ENCODE results near the gene SETBP1. TPM values are rescaled to one million over a fixed set of nuclear protein-coding genes. Genes with fewer than 3 reads are reported as not detected.
A peak's percentile ranks its signal among the peaks of the same experiment; 100 is the strongest.

The SETBP1 gene
- total and polyA plus RNA-seq, 9 of the 15 experiments (the other 6 are each of a cell fraction or from before 2014, with no cell fraction given), result under 0.01 to 0.13 (median 0.04) TPM

DNA sequence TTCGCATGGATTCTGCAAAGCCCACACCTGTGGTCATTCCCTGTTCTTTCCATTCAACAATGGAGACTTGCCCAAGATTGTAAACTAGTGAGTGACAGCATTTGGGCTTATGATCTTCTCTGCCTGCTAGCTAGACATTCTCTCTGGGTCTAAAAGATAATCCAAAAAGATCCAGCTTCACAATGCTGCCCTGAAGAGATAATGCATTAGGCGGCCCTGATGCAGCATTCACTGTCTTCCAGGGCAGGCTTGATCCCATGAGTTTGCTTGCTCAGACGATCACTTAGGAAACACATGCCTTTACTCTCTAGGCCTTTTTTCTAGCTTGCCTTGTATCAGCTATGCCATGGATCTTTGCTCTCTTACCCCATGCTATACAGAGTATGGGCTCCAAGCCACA, 196.1 kb downstream of the SETBP1 start (continued):
- TF ChIP-seq SAP30 (IDR thresholded peaks at IDR 0.05; ENCODE audit: borderline replicate concordance, insufficient read depth, low read depth, low read length, poor library complexity, severe bottlenecking) (no peak), SMAD2 (IDR thresholded peaks at IDR 0.05; ENCODE audit: low read depth, low read length) (no peak), ERF (CRISPR knock-in tag; IDR thresholded peaks at IDR 0.05) (no peak), NCOR1 (IDR thresholded peaks at IDR 0.05) (0 out of 2 replicates have a peak, but pooled peaks have one; percentile 29), NR1H2 (CRISPR knock-in tag; IDR thresholded peaks at IDR 0.05) (no peak), TRIM28 (IDR thresholded peaks at IDR 0.05) (no peak), MTA2 (IDR thresholded peaks at IDR 0.05; ENCODE audit: low read depth) (0 out of 2 replicates have a peak, but pooled peaks have one; percentile 27), CBFA2T2 (conservative IDR thresholded peaks at IDR 0.05) (peak; percentile 55; the same call in 1 of the 2 replicates), RAD51 (IDR thresholded peaks at IDR 0.05; ENCODE audit: borderline replicate concordance, low read depth) (no peak), TEAD4 (IDR thresholded peaks at IDR 0.05; ENCODE audit: low read length) (peak; percentile 65), TEAD4 (CRISPR knock-in tag; IDR thresholded peaks at IDR 0.05; ENCODE audit: borderline replicate concordance) (no peak), ZNF280A (IDR thresholded peaks at IDR 0.05; ENCODE audit: low read depth, partially characterized antibody) (no peak), YY1 (IDR thresholded peaks at IDR 0.05; ENCODE audit: borderline replicate concordance in 1 of 3, control insufficient read depth in 1 of 3, extremely low read depth in 1 of 3, insufficient read depth in 3 of 3, insufficient read length in 1 of 3, insufficient replicate concordance in 2 of 3, low read depth in 1 of 3, low read length in 2 of 3) (no peak), TEAD2 (tag; IDR thresholded peaks at IDR 0.05) (no peak), ATF2 (CRISPR knock-in tag; IDR thresholded peaks at IDR 0.05) (no peak), PHF20 (IDR thresholded peaks at IDR 0.05; ENCODE audit: partially characterized antibody) (no peak), ZNF384 (IDR thresholded peaks at IDR 0.05; ENCODE audit: low read depth, low read length) (no peak), TAL1 (IDR thresholded peaks at IDR 0.05) (peak; percentile 68), ZNF586 (CRISPR knock-in tag; conservative IDR thresholded peaks at IDR 0.05) (no peak), SMARCC2 (IDR thresholded peaks at IDR 0.05; ENCODE audit: low read depth) (no peak), ARNT (IDR thresholded peaks at IDR 0.05) (no peak)
- TF ChIP-seq, protein P1, sequence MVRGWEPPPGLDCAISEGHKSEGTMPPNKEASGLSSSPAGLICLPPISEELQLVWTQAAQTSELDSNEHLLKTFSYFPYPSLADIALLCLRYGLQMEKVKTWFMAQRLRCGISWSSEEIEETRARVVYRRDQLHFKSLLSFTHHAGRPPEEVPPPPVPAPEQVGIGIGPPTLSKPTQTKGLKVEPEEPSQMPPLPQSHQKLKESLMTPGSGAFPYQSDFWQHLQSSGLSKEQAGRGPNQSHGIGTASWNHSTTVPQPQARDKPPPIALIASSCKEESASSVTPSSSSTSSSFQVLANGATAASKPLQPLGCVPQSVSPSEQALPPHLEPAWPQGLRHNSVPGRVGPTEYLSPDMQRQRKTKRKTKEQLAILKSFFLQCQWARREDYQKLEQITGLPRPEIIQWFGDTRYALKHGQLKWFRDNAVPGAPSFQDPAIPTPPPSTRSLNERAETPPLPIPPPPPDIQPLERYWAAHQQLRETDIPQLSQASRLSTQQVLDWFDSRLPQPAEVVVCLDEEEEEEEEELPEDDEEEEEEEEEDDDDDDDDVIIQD (CRISPR knock-in tag; IDR thresholded peaks at IDR 0.05), result no peak
- TF ChIP-seq, protein P2, sequence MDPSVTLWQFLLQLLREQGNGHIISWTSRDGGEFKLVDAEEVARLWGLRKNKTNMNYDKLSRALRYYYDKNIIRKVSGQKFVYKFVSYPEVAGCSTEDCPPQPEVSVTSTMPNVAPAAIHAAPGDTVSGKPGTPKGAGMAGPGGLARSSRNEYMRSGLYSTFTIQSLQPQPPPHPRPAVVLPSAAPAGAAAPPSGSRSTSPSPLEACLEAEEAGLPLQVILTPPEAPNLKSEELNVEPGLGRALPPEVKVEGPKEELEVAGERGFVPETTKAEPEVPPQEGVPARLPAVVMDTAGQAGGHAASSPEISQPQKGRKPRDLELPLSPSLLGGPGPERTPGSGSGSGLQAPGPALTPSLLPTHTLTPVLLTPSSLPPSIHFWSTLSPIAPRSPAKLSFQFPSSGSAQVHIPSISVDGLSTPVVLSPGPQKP (CRISPR knock-in tag; IDR thresholded peaks at IDR 0.05), result no peak
- TF ChIP-seq, protein P3, sequence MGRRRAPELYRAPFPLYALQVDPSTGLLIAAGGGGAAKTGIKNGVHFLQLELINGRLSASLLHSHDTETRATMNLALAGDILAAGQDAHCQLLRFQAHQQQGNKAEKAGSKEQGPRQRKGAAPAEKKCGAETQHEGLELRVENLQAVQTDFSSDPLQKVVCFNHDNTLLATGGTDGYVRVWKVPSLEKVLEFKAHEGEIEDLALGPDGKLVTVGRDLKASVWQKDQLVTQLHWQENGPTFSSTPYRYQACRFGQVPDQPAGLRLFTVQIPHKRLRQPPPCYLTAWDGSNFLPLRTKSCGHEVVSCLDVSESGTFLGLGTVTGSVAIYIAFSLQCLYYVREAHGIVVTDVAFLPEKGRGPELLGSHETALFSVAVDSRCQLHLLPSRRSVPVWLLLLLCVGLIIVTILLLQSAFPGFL (CRISPR knock-in tag; IDR thresholded peaks at IDR 0.05), result no peak
